Measurements from ENCODE around the gene FGF4. TPM values are rescaled to one million over a fixed set of nuclear protein-coding genes. Genes with fewer than 3 reads are reported as not detected.

Gene FGF4, protein sequence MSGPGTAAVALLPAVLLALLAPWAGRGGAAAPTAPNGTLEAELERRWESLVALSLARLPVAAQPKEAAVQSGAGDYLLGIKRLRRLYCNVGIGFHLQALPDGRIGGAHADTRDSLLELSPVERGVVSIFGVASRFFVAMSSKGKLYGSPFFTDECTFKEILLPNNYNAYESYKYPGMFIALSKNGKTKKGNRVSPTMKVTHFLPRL
- not detected for total RNA-seq

DNA sequence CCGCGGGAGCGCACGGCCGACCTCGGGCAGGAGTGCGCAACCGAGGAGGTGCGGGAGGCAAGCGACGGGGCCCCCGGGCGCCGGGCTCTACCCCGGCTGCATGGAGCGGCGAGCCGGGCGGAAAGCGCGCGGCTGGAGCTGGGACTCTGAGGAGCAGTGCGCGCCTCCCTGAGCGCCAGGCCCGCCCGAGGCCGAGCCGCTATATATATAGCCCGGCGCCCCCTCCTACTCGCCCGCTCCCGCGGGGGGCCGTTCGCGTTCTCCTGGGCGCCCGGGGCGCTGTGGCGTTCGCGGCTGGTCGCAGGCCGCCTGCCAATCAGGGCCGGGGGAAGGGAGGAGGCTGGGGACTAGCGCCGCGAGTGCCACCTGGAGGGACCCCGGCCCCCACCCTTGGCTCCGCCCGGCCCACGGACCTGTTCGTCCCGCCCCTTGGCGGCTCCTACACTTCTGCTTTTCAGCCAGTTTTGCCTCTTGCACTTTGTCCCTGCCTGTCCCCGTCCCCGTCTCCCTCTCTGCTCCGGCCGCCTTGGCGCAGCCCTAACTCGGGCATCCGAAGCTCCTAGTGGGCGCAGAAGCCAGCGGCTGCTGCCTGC, at the start of gene FGF4:
FGF4 (minus strand) TSS at position 179 of the 593 bp plus-strand sequence. CDS start 257 bp downstream, outside the sequence.
- intact Hi-C loops (cut with DNase I), result no loop called here
- Histone ChIP-seq H3K27ac (replicated peaks in 1 of 4) (no peak within 1 kb of the TSS), H3K27me3 (peaks cover 0 to 85% (median 25%) of the 10 kb centered on the region in 4 donors), H3K4me1 (peaks cover 0 to 19% (median 5%) of the 10 kb centered on the region in 4 donors), H3K9me3 (no peaks in the 10 kb centered on the region), H3K36me3 (no peaks in the 10 kb centered on the region), H3K4me3 (no peak within 1 kb of the TSS)
- TF ChIP-seq, protein P1, sequence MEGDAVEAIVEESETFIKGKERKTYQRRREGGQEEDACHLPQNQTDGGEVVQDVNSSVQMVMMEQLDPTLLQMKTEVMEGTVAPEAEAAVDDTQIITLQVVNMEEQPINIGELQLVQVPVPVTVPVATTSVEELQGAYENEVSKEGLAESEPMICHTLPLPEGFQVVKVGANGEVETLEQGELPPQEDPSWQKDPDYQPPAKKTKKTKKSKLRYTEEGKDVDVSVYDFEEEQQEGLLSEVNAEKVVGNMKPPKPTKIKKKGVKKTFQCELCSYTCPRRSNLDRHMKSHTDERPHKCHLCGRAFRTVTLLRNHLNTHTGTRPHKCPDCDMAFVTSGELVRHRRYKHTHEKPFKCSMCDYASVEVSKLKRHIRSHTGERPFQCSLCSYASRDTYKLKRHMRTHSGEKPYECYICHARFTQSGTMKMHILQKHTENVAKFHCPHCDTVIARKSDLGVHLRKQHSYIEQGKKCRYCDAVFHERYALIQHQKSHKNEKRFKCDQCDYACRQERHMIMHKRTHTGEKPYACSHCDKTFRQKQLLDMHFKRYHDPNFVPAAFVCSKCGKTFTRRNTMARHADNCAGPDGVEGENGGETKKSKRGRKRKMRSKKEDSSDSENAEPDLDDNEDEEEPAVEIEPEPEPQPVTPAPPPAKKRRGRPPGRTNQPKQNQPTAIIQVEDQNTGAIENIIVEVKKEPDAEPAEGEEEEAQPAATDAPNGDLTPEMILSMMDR (IDR thresholded peaks at IDR 0.05), result no peak
- TF ChIP-seq POLR2AphosphoS5 (IDR thresholded peaks at IDR 0.05) (no peak), POLR2A (IDR thresholded peaks at IDR 0.05; ENCODE audit: low read depth) (no peak), EP300 (IDR thresholded peaks at IDR 0.05) (no peak)
- DNase-seq (ENCODE audit: extremely low spot score), result no peak
- 8% methylated on average over 26 of the region's 66 CpGs for WGBS

DNA sequence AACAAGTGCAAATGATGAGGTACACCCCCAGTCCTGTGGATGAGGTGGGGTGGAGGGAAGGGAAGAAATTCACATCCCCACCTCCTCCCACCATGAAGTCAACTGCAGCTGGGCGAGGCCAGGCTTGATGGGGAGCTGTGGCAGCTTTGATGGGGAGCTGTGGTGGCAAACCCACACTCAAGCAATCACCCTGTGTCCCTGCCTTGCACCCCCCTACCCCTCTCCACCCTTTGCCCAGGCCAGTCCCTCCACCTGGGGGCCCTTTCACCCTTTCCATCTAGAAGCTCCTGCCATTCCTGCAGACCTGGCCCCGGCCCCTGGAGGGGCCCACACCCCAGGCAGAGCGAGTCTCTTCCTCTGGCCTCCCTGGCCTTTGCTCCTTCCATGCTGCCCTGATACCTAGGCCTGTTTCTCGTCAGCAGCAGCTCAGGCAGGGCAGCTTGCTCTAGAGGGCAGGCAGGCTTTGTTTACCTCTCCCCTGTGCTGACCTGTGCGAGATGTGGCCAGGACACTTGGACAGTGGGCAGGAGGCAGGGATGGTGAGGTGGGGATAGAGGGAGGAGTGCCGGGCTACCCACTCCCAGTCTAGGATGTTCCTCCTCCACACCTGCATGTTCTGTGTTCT, 48.6 kb upstream of the FGF4 start:
- Histone ChIP-seq H3K36me3 (no peaks in the 10 kb centered on the region), H3K27ac (replicated peaks in 1 of 4) (no peak overlapping the region), H3K4me1 (peaks cover 0 to 5% (median 0%) of the 10 kb centered on the region in 4 donors), H3K4me3 (no peak overlapping the region), H3K27me3 (peaks cover 0 to 77% (median 11%) of the 10 kb centered on the region in 4 donors), H3K9me3 (peaks cover 0 to 11% (median 10%) of the 10 kb centered on the region in 4 donors)
- no peak for DNase-seq (ENCODE audit: extremely low spot score)
- 65% methylated on average over 4 of the region's 6 CpGs for WGBS
- intact Hi-C loops (cut with DNase I), result no loop called here
- TF ChIP-seq, protein P1 (IDR thresholded peaks at IDR 0.05), result no peak
- TF ChIP-seq POLR2AphosphoS5 (IDR thresholded peaks at IDR 0.05) (no peak), EP300 (IDR thresholded peaks at IDR 0.05) (no peak), POLR2A (IDR thresholded peaks at IDR 0.05; ENCODE audit: low read depth) (no peak)

DNA sequence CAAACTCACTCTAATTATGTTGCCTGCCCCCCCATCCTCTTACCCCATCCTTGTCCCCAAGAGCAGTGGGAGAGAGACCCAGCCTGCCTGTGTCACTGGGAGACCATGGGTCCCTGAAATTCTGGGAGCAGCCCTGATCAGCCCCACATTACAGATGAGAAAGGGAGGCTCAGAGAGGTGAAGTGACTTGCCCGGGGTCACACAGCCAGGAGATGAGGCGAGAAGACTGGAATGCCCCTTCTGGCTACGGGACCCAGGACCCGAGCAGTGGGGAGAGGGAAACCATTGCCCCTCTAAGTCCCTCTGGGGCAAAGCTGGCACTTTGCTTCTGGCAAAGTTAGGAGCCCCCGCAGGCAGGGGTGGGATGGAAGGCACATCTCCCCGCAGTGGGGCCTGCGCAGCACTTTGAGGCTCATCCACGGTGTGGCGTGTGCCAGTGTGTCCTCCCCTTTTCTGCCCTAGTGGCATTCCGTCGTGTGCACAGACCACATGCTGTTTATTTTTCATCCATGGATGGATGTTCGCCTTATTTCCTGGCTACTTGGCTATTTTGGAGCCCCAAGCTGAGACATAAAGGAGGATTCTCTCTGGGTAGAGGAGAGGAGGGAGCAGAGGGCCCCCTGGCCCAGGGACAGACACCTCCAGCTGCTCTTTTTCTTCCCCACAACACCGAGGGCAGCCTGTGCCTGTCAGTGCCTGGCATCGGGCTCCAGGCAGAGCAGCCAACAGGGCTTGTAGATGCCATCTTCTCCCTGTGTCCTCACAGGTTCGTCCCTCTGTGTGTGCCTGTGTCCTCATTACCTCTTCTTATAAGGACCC, 47.7 kb upstream of the FGF4 start:
- Histone ChIP-seq H3K36me3 (no peaks in the 10 kb centered on the region), H3K27ac (replicated peaks in 1 of 4) (no peak overlapping the region), H3K9me3 (peaks cover 0 to 10% (median 8%) of the 10 kb centered on the region in 4 donors), H3K27me3 (peaks cover 0 to 86% (median 14%) of the 10 kb centered on the region in 4 donors), H3K4me3 (no peak overlapping the region), H3K4me1 (peaks cover 0 to 14% (median 4%) of the 10 kb centered on the region in 4 donors)
- intact Hi-C loops (cut with DNase I), result no loop called here
- no peak for DNase-seq (ENCODE audit: extremely low spot score)
- 53% methylated on average over 14 of the region's 15 CpGs for WGBS
- TF ChIP-seq POLR2A (IDR thresholded peaks at IDR 0.05; ENCODE audit: low read depth), result no peak
- TF ChIP-seq POLR2AphosphoS5 (IDR thresholded peaks at IDR 0.05), result no peak
- TF ChIP-seq, protein P1 (IDR thresholded peaks at IDR 0.05), result no peak
- TF ChIP-seq EP300 (IDR thresholded peaks at IDR 0.05), result no peak

DNA sequence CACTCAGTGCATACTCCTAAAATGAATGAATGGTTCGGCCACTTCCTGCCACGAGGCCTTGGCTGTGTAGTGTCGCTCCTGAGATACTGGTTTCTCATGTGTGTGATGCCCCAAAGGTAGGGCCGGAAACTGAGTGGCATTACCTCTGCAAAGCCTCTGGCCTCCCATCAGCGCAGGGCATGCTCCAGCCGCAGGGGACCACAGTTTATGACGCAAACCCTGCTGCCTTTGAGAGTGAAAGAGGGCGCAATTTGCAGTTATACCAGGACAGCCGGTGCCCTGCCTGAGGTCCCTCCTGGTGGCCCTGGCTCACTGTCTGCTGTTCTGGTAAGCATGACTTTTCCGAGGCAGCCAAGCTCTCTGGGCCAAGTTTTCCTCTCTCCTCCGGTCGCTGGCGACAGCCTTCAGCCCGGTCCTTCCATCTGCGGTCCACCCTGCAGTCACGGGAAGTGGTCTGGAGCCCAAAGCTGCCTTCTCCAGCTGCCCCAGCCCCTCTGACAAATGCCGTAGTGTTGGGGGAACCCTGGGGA, 46.4 kb upstream of the FGF4 start:
- 81% methylated on average over 17 of the region's 17 CpGs for WGBS
- no peak for DNase-seq (ENCODE audit: extremely low spot score)
- no peaks in the 10 kb centered on the region for H3K36me3 ChIP-seq
- H3K27ac ChIP-seq (replicated peaks in 1 of 4), result no peak overlapping the region
- no peak for TF ChIP-seq POLR2A (IDR thresholded peaks at IDR 0.05; ENCODE audit: low read depth)
- no peak for TF ChIP-seq EP300 (IDR thresholded peaks at IDR 0.05)
- TF ChIP-seq, protein P1 (IDR thresholded peaks at IDR 0.05), result no peak
- H3K9me3 ChIP-seq, result no peaks in the 10 kb centered on the region
- H3K4me3 ChIP-seq, result no peak overlapping the region
- peaks cover 0 to 98% (median 17%) of the 10 kb centered on the region in 4 donors for H3K27me3 ChIP-seq
- intact Hi-C loops (cut with DNase I), result no loop called here
- peaks cover 3 to 23% (median 12%) of the 10 kb centered on the region in 4 donors for H3K4me1 ChIP-seq

All from esophagus muscularis mucosa (tissue), 4 donors.